ENCODE data around the gene DCANP1. TPM values are rescaled to one million over a fixed set of nuclear protein-coding genes. Genes with fewer than 3 reads are reported as not detected.

Gene DCANP1
- total and polyA plus RNA-seq, 10 of the 15 experiments (the other 5 are each of a cell fraction or from before 2014, with no cell fraction given) = 0.01 TPM; not detected in 9

DNA sequence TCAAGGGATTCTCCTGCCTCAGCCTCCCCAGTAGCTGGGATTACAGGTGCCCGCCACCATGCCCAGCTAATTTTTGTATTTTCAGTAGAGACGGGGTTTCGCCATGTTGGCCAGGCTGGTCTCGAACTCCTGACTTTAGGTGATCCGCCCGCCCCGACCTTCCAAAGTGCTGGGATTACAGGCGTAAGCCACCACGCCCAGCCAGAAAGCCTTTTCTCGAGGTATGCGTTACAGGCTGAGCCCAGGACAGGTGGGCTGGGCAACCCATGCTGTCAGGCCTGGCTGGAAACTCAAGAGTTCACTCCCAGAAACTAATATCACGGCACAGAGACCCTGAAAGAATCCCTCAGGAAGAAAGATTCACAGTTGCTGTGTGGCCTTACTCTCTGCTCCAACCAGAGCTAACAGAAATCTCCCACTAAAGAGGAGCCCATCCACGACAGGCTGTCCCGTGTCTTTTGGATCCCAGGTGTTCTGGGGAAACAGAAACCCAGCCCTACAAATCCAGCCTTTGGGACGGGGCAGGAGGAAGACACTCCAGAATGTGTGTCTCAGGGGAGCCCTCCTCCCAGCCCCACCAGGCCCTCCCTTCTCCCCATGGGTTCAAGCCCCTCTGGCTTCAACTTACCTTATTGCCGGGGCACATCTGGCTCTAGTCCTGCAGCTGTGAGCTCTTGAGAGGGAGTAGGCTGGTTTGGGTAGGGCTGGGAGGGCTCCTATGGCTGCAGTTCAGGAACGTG is 4.6 kb upstream of the DCANP1 start:
- no peak for FAIRE-seq
- WGBS (ENCODE audit: insufficient coverage, insufficient replicate concordance, low lambda C conversion rate, missing lambda C conversion rate) = 50% methylated on average over 17 of the region's 17 CpGs

More for the DNA sequence above, 4.6 kb upstream of the DCANP1 start:
- Histone ChIP-seq H3K4me1 (ENCODE audit: control insufficient read depth, insufficient read depth, low read length) (peaks cover 29% of the 10 kb centered on the region), H4K20me1 (ENCODE audit: control insufficient read depth, insufficient read depth) (no peaks in the 10 kb centered on the region), H3K4me2 (ENCODE audit: control insufficient read depth, insufficient read depth) (no peak overlapping the region), H3K9ac (ENCODE audit: control insufficient read depth, insufficient read depth, low read length) (no peak overlapping the region), H3K79me2 (ENCODE audit: control insufficient read depth, insufficient read depth, low read length) (no peaks in the 10 kb centered on the region), H3K27ac (ENCODE audit: control insufficient read depth, insufficient read depth) (no peak overlapping the region), H2AFZ (ENCODE audit: control insufficient read depth, low read depth, low read length) (no peak overlapping the region), H3K27me3 (replicated peaks in 1 of 2; ENCODE audit: control insufficient read depth in 2 of 2, insufficient read depth in 2 of 2, low read length in 1 of 2) (no peaks in the 10 kb centered on the region), H3K36me3 (ENCODE audit: control insufficient read depth in 2 of 2, insufficient read depth in 2 of 2, low read length in 1 of 2) (no peaks in the 10 kb centered on the region), H3K4me3 (no peak overlapping the region), H3K9me3 (replicated peaks; ENCODE audit: control insufficient read depth, insufficient read depth, low read length) (no peaks in the 10 kb centered on the region; the same call in 2 of the 3 replicates)
- no TSS peak for BruUV-seq (replicated peaks)
- ChIA-PET POLR2A (no interaction called here), SMC1A (ENCODE audit: uncharacterized antibody, unreplicated experiment) (no interaction called here), CTCF (no interaction called here), RAD21 (ENCODE audit: unreplicated experiment) (no interaction called here)
- DNase-seq (ENCODE audit: low read depth, low spot score) (no peak), ATAC-seq (no peak)
- intact Hi-C loops (cut with micrococcal nuclease; ENCODE audit: unreplicated experiment) = no loop called here
- TF ChIP-seq POLR2AphosphoS5 (IDR thresholded peaks at IDR 0.05; ENCODE audit: low read length) = no peak
- no peak for TF ChIP-seq MXI1 (IDR thresholded peaks at IDR 0.05; ENCODE audit: low read depth, low read length)
- TF ChIP-seq KDM1A (IDR thresholded peaks at IDR 0.05; ENCODE audit: borderline replicate concordance) = no peak
- TF ChIP-seq YY1 (IDR thresholded peaks at IDR 0.05; ENCODE audit: low read depth, low read length) = no peak
- TF ChIP-seq TCF3 (IDR thresholded peaks at IDR 0.05; ENCODE audit: borderline replicate concordance, insufficient read depth, low read depth, low read length) = no peak
- no peak for TF ChIP-seq MTA2 (IDR thresholded peaks at IDR 0.05; ENCODE audit: low read depth)
- TF ChIP-seq, protein P1, sequence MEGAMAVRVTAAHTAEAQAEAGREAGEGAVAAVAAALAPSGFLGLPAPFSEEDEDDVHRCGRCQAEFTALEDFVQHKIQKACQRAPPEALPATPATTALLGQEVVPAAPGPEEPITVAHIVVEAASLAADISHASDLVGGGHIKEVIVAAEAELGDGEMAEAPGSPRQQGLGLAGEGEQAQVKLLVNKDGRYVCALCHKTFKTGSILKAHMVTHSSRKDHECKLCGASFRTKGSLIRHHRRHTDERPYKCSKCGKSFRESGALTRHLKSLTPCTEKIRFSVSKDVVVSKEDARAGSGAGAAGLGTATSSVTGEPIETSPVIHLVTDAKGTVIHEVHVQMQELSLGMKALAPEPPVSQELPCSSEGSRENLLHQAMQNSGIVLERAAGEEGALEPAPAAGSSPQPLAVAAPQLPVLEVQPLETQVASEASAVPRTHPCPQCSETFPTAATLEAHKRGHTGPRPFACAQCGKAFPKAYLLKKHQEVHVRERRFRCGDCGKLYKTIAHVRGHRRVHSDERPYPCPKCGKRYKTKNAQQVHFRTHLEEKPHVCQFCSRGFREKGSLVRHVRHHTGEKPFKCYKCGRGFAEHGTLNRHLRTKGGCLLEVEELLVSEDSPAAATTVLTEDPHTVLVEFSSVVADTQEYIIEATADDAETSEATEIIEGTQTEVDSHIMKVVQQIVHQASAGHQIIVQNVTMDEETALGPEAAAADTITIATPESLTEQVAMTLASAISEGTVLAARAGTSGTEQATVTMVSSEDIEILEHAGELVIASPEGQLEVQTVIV (IDR thresholded peaks at IDR 0.05; ENCODE audit: borderline replicate concordance, partially characterized antibody) = no peak
- in situ Hi-C loops (cut with MboI) = no loop called here

Measured in GM12878 (cell line).